ENCODE measurements around the gene FXYD2.
A peak's percentile ranks its signal among the peaks of the same experiment; 100 is the strongest.

Gene FXYD2

DNA sequence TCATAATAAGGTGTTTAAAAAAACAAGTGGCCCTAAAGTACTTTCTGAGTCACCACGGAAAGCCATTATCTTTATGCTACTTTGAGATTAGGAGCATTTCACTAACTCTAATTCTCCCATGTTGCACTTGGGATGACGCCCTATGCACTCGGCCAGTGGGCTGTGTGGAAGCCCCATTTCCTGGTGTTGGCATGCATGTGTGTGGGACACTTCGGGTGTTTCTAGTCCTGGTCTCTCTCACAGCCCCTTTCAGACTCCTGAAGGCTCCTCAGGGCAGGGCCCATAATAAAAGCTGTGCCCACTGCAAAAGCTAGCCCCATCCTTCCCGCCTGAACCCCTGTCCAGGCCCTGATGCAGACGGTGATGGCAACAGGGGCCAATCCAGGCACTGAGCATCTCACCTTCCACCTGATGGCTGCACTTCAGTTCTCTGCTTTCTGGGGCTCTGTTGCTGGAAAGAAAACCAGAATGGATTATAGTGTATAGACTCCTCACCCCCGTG lies 14.9 kb upstream of the FXYD2 start:
- no peak for TF ChIP-seq CTCF (IDR thresholded peaks at IDR 0.05; ENCODE audit: unreplicated experiment in 3 of 3)
- H3K27me3 Mint-ChIP-seq (ENCODE audit: low read depth) = no peaks in the 10 kb centered on the region

DNA sequence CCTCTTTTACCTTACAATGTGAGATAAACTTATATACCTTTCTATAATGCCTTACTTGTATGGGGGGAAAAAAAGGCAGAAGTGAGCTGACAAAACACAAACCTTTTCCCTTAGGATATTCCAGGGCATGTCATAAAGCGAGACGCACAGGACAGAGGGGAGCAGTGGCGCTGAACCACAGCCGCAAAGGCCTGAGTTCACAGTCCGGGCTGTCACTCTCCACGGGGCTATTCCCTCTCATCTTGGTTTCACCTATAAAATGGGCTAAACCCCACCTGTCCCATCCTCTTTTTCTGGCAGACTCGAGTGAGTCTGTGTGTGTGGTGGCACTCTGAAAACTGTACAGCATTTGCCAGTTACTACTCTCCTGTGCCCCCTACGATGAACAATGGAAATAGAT lies 14.4 kb upstream of the FXYD2 start:
- H3K4me1 Mint-ChIP-seq = peaks cover 6% of the 10 kb centered on the region
- H3K4me3 Mint-ChIP-seq = no peak overlapping the region
- no peak overlapping the region for H3K27ac Mint-ChIP-seq
- peaks cover 8% of the 10 kb centered on the region for H3K36me3 Mint-ChIP-seq (ENCODE audit: low read depth)
- H3K9me3 Mint-ChIP-seq = no peaks in the 10 kb centered on the region
- no peaks in the 10 kb centered on the region for H3K27me3 Mint-ChIP-seq (ENCODE audit: low read depth)
- TF ChIP-seq CTCF (IDR thresholded peaks at IDR 0.05; ENCODE audit: unreplicated experiment in 3 of 3) = no peak

More for the DNA sequence above, 14.9 kb upstream of the FXYD2 start:
- Mint-ChIP-seq H3K27ac (no peak overlapping the region), H3K9me3 (no peaks in the 10 kb centered on the region), H3K4me1 (peaks cover 1% of the 10 kb centered on the region), H3K36me3 (ENCODE audit: low read depth) (peaks cover 8% of the 10 kb centered on the region), H3K4me3 (no peak overlapping the region)

DNA sequence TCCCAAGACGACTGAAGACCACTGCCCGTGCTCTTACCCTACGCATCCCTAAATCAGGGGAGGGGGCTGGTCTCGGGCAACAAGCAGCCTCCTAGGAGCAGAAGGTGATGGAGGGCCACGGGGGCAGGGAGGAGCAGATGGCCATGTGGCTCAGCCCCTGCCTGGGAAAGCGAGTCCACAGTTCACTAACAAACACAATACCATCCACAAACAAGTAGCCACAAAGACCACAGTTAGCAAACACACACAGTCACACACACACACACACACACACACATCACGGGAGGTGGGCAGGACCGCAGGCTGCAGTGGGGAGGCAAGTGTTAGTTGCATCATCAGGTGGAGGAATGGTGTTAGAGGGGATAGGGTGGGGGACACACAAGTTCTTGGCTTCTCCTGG lies 13.2 kb upstream of the FXYD2 start:
- no peak overlapping the region for H3K4me3 Mint-ChIP-seq
- no peak for TF ChIP-seq CTCF (IDR thresholded peaks at IDR 0.05; ENCODE audit: unreplicated experiment in 3 of 3)
- no peaks in the 10 kb centered on the region for H3K9me3 Mint-ChIP-seq
- H3K4me1 Mint-ChIP-seq = peaks cover 16% of the 10 kb centered on the region
- no peaks in the 10 kb centered on the region for H3K27me3 Mint-ChIP-seq (ENCODE audit: low read depth)
- peaks cover 8% of the 10 kb centered on the region for H3K36me3 Mint-ChIP-seq (ENCODE audit: low read depth)
- H3K27ac Mint-ChIP-seq = peak overlapping the region in 1 of 3 experiments; percentile 92

DNA sequence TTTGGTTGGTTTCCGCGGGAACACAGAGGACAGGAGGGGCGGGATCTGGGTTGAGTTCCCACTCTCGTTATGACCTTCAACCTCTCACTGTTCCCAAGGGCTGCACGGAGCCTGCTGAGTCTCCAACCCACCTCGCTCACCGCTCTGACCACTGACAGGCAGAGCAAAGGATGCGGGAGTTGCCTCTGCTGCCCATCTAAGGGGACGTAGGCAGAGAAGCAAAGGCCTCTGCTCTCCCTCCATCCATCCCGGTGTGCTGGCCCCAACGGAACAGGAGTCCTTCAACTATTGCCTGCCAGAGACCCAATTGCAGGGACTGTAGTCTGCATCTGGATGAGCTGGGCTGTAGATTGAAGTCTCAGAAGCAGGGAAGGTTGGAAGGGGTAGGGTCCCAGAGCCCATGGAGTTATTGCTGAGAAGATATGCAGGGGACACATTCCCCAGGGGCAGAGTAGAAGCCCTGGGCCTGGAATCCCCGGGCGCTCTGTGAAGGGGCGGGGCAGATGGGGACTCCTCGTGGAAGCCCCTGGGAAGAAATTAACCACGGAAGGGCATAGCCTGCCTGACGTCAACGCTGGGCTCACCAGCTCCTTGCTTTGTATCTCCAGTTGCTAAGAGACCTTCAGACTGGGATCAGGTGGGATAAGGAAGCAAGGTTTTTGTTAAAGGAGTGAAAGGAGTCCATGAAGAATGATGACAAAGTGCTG lies 12.7 kb upstream of the FXYD2 start:
- no peaks in the 10 kb centered on the region for H3K27me3 Mint-ChIP-seq (ENCODE audit: low read depth)
- peak overlapping the region in 1 of 3 experiments; percentile 92 for H3K27ac Mint-ChIP-seq
- no peak for TF ChIP-seq CTCF (IDR thresholded peaks at IDR 0.05; ENCODE audit: unreplicated experiment in 3 of 3)
- no peak overlapping the region for H3K4me3 Mint-ChIP-seq
- peaks cover 21% of the 10 kb centered on the region for H3K4me1 Mint-ChIP-seq
- H3K36me3 Mint-ChIP-seq (ENCODE audit: low read depth) = peaks cover 8% of the 10 kb centered on the region
- H3K9me3 Mint-ChIP-seq = no peaks in the 10 kb centered on the region

GRCh38 chr11:117836077-117836960 lies 11.8 kb upstream of the FXYD2 start:
- no peak for TF ChIP-seq CTCF (IDR thresholded peaks at IDR 0.05; ENCODE audit: unreplicated experiment in 3 of 3)
- Mint-ChIP-seq H3K4me3 (no peak overlapping the region), H3K27ac (peak overlapping the region in 1 of 3 experiments; percentile 92), H3K27me3 (ENCODE audit: low read depth) (no peaks in the 10 kb centered on the region), H3K9me3 (no peaks in the 10 kb centered on the region), H3K36me3 (ENCODE audit: low read depth) (peaks cover 5% of the 10 kb centered on the region), H3K4me1 (peaks cover 25% of the 10 kb centered on the region)
